ENCODE results near the gene TRIM31. TPM values are rescaled to one million over a fixed set of nuclear protein-coding genes. Genes with fewer than 3 reads are reported as not detected.

Gene TRIM31
- total and polyA plus RNA-seq, 2 donors (not counting 1 experiment from before 2014, with no cell fraction given): not detected

DNA sequence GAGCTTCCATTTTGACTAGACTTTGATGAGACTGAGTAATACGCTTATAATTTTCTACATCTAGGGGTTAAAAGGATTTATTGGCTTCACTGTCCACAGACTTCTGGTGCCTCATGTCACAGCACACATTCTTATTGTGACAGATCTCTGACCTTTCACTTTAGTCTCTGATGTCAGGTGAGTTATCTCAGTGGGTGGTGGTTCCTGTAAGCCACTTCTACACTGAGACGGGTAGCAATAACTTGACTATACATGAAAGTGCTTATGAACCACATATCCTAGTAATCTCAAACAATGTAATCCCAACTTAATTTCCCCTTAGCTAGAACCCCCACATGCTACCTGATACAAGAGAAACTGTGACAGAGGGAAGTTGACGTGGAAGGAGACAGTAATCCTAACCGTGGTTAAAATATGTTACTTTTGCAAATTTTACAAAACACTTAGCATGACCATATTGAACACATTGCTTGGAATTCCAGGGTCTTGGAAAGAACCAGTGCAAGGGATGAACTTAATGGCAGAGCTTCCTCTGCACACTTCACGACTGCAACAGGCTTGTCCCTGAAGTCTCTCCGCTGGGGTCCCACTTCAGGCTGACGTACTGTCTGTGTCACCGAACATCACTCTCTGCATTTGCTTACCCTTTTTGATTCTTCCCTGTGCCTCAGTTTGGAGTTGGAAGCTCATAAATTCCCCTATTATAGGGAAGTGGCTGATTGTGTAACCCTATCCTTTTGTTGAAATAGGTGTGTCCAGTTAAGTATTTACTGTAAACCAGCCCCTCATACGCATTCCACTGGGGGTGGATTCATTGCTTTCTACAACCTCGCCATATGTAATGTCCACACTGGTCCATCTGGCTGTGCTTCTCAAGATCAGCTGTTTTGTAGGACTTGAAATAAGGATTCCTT, 16.6 kb upstream of the TRIM31 start:
- H3K9ac ChIP-seq (ENCODE audit: insufficient read depth, low read length): no peak overlapping the region
- no peaks in the 10 kb centered on the region for H3K4me1 ChIP-seq (ENCODE audit: control insufficient read depth, extremely low read depth, insufficient read depth, low read length)
- no peaks in the 10 kb centered on the region for H4K20me1 ChIP-seq (ENCODE audit: control insufficient read depth, extremely low read depth, insufficient read depth, low read length)
- H3K4me2 ChIP-seq (ENCODE audit: extremely low read depth, insufficient read depth, low read length): no peak overlapping the region
- no peaks in the 10 kb centered on the region for H3K79me2 ChIP-seq (ENCODE audit: control insufficient read depth, insufficient read depth, low read length)
- TF ChIP-seq, protein P1, sequence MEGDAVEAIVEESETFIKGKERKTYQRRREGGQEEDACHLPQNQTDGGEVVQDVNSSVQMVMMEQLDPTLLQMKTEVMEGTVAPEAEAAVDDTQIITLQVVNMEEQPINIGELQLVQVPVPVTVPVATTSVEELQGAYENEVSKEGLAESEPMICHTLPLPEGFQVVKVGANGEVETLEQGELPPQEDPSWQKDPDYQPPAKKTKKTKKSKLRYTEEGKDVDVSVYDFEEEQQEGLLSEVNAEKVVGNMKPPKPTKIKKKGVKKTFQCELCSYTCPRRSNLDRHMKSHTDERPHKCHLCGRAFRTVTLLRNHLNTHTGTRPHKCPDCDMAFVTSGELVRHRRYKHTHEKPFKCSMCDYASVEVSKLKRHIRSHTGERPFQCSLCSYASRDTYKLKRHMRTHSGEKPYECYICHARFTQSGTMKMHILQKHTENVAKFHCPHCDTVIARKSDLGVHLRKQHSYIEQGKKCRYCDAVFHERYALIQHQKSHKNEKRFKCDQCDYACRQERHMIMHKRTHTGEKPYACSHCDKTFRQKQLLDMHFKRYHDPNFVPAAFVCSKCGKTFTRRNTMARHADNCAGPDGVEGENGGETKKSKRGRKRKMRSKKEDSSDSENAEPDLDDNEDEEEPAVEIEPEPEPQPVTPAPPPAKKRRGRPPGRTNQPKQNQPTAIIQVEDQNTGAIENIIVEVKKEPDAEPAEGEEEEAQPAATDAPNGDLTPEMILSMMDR (conservative IDR thresholded peaks at IDR 0.05 in 1 of 2, IDR thresholded peaks at IDR 0.05 in 1 of 2; ENCODE audit: low read depth in 1 of 2, low read length in 2 of 2): no peak
- no peak for TF ChIP-seq EZH2 (IDR thresholded peaks at IDR 0.05; ENCODE audit: low read length, missing control alignments)
- no peak for DNase-seq (ENCODE audit: low read depth in 2 of 2)
- no peak overlapping the region for H3K4me3 ChIP-seq (replicated peaks in 1 of 4; ENCODE audit: control extremely low read depth in 1 of 4, insufficient read depth in 1 of 4, low read depth in 3 of 4, low read length in 4 of 4)
- no peak overlapping the region for H2AFZ ChIP-seq (ENCODE audit: low read length)
- H3K36me3 ChIP-seq (ENCODE audit: control insufficient read depth, insufficient read depth, low read length): no peaks in the 10 kb centered on the region
- H3K27me3 ChIP-seq (ENCODE audit: control insufficient read depth, insufficient read depth, low read length): peaks cover 33% of the 10 kb centered on the region
- no peak overlapping the region for H3K27ac ChIP-seq (ENCODE audit: insufficient read depth, low read length)
- no peaks in the 10 kb centered on the region for H3K9me3 ChIP-seq (ENCODE audit: control insufficient read depth, insufficient read depth, low read depth, low read length)

DNA sequence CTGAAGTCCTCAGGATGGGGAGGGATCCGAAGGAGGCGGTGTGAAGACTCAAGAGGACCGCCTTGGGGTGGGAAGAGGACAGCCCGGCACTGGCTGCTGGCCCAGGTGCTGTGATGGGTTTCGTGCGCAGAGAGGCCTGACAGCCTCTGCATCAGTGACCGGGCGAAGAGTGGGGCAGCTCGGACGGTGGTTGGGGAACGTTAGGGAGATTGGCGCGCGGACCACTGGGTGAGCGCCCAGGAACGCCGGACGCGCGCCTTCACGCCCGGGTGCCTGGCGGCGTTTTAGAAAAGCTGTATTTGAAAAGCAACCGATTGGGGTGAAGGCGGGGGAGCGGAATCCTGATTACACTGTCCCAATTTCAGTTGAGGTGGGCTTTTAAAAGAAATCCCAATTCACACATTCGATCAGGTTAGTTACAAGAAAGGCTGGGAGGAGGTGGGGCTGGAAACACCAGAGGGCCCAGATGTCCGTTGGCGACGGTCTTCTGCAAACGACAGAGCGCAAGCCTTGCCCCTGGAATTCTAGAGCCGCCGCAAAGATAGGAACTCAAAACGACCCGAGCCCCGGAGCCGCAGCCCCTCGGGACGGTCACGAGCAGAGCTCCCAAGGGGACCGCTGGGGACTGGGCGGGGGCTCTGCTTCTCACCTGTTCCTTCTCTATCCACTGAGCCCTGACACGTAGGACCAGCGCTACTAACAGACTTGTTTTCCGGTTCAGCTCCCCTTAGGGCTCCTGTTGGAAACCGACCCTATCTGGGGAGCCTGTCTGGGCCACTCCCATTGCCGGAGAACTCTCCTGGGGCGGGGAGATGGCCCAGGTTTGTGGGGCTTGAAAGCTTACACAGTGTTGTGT, 14.6 kb upstream of the TRIM31 start:
- H3K27me3 ChIP-seq (ENCODE audit: control insufficient read depth, insufficient read depth, low read length): peaks cover 33% of the 10 kb centered on the region

More for the DNA sequence above, 14.6 kb upstream of the TRIM31 start:
- H3K9ac ChIP-seq (ENCODE audit: insufficient read depth, low read length): no peak overlapping the region
- no peaks in the 10 kb centered on the region for H4K20me1 ChIP-seq (ENCODE audit: control insufficient read depth, extremely low read depth, insufficient read depth, low read length)
- no peaks in the 10 kb centered on the region for H3K79me2 ChIP-seq (ENCODE audit: control insufficient read depth, insufficient read depth, low read length)
- no peak overlapping the region for H2AFZ ChIP-seq (ENCODE audit: low read length)
- no peak for TF ChIP-seq EZH2 (IDR thresholded peaks at IDR 0.05; ENCODE audit: low read length, missing control alignments)
- TF ChIP-seq, protein P1 (conservative IDR thresholded peaks at IDR 0.05 in 1 of 2, IDR thresholded peaks at IDR 0.05 in 1 of 2; ENCODE audit: low read depth in 1 of 2, low read length in 2 of 2): no peak
- H3K27ac ChIP-seq (ENCODE audit: insufficient read depth, low read length): no peak overlapping the region
- H3K4me1 ChIP-seq (ENCODE audit: control insufficient read depth, extremely low read depth, insufficient read depth, low read length): no peaks in the 10 kb centered on the region
- no peaks in the 10 kb centered on the region for H3K9me3 ChIP-seq (ENCODE audit: control insufficient read depth, insufficient read depth, low read depth, low read length)
- DNase-seq (ENCODE audit: low read depth in 2 of 2): no peak
- no peak overlapping the region for H3K4me3 ChIP-seq (replicated peaks in 1 of 4; ENCODE audit: control extremely low read depth in 1 of 4, insufficient read depth in 1 of 4, low read depth in 3 of 4, low read length in 4 of 4)
- no peak overlapping the region for H3K4me2 ChIP-seq (ENCODE audit: extremely low read depth, insufficient read depth, low read length)
- no peaks in the 10 kb centered on the region for H3K36me3 ChIP-seq (ENCODE audit: control insufficient read depth, insufficient read depth, low read length)

Data from fibroblast of lung (primary cell).